Measurements from ENCODE around the gene INSIG1.

Gene INSIG1

GRCh38 chr7:155305231-155305904 lies 7.7 kb downstream of the INSIG1 start:
- DNase-seq, result no peak

GRCh38 chr7:155306673-155307470 lies 9.2 kb downstream of the INSIG1 start:
- no peak for DNase-seq

- no peak for DNase-seq
Observed at GRCh38 chr7:155308330-155309020, 10.8 kb downstream of the INSIG1 start.

- no peak for DNase-seq
Observed at GRCh38 chr7:155309021-155309338, 11.3 kb downstream of the INSIG1 start.

- DNase-seq, result no peak
Observed at GRCh38 chr7:155310425-155311114, 12.9 kb downstream of the INSIG1 start.

GRCh38 chr7:155311826-155312537 lies 14.3 kb downstream of the INSIG1 start:
- no peak for DNase-seq

- no peak for DNase-seq
Observed at GRCh38 chr7:155312633-155313032, 15.0 kb downstream of the INSIG1 start.

GRCh38 chr7:155313096-155313495 lies 15.4 kb downstream of the INSIG1 start:
- no peak for DNase-seq

GRCh38 chr7:155315977-155316376 lies 18.3 kb downstream of the INSIG1 start:
- DNase-seq, result no peak

GRCh38 chr7:155316427-155317113 lies 18.9 kb downstream of the INSIG1 start:
- no peak for DNase-seq

GRCh38 chr7:155317114-155317434 lies 19.4 kb downstream of the INSIG1 start:
- no peak for DNase-seq

GRCh38 chr7:155318245-155318644 lies 20.6 kb downstream of the INSIG1 start:
- DNase-seq, result no peak

GRCh38 chr7:155322530-155322929 lies 24.9 kb downstream of the INSIG1 start:
- no peak for DNase-seq

GRCh38 chr7:155323001-155323638 lies 25.4 kb downstream of the INSIG1 start:
- no peak for DNase-seq

GRCh38 chr7:155324012-155324917 lies 26.6 kb downstream of the INSIG1 start:
- no peak for DNase-seq

- no peak for DNase-seq
Observed at GRCh38 chr7:155324918-155325235, 27.2 kb downstream of the INSIG1 start.

GRCh38 chr7:155326385-155326784 lies 28.7 kb downstream of the INSIG1 start:
- DNase-seq, result no peak

GRCh38 chr7:155327590-155328320 lies 30.1 kb downstream of the INSIG1 start:
- no peak for DNase-seq

GRCh38 chr7:155329225-155329624 lies 31.5 kb downstream of the INSIG1 start:
- no peak for DNase-seq

GRCh38 chr7:155331396-155331795 lies 33.7 kb downstream of the INSIG1 start:
- no peak for DNase-seq
